ENCODE measurements around the gene SCRN1. TPM values are rescaled to one million over a fixed set of nuclear protein-coding genes. Genes with fewer than 3 reads are reported as not detected.

The SCRN1 gene
- total and polyA plus RNA-seq, 2 experiments from 2014 or later, result 15.2 to 66.7 TPM

- peaks cover 15% of the 10 kb centered on the region for H3K4me1 Mint-ChIP-seq
- no peaks in the 10 kb centered on the region for H3K27me3 Mint-ChIP-seq (ENCODE audit: insufficient read depth, low read depth, poor library complexity)
- no peaks in the 10 kb centered on the region for H3K36me3 ChIP-seq (ENCODE audit: insufficient read depth)
Observed at GRCh38 chr7:30036220-30036619, 46.6 kb upstream of the SCRN1 start.

More at GRCh38 chr7:30036220-30036619, 46.6 kb upstream of the SCRN1 start:
- no peak for TF ChIP-seq POLR2AphosphoS5 (IDR thresholded peaks at IDR 0.05; ENCODE audit: low read depth)
- TF ChIP-seq ZNF331 (CRISPR knock-in tag; IDR thresholded peaks at IDR 0.05; ENCODE audit: low read depth), result no peak
- TF ChIP-seq NANOG (IDR thresholded peaks at IDR 0.05; ENCODE audit: borderline replicate concordance), result no peak
- TF ChIP-seq ETS1 (IDR thresholded peaks at IDR 0.05), result no peak
- TF ChIP-seq CTCF (conservative IDR thresholded peaks at IDR 0.05; ENCODE audit: low read depth in 2 of 2), result no peak
- TF ChIP-seq REST (IDR thresholded peaks at IDR 0.05; ENCODE audit: unreplicated experiment), result no peak
- no peak for TF ChIP-seq EZH2phosphoT487 (IDR thresholded peaks at IDR 0.05; ENCODE audit: unreplicated experiment)
- no peak for TF ChIP-seq JUNB (IDR thresholded peaks at IDR 0.05; ENCODE audit: unreplicated experiment)
- peaks cover 12% of the 10 kb centered on the region for H3K4me1 ChIP-seq (ENCODE audit: insufficient read depth)
- Mint-ChIP-seq H3K4me3 (no peak overlapping the region), H3K36me3 (ENCODE audit: low read depth) (no peaks in the 10 kb centered on the region), H3K9me3 (no peaks in the 10 kb centered on the region), H3K27ac (no peak overlapping the region)
- H4K20me1 ChIP-seq (replicated peaks; ENCODE audit: insufficient read depth), result peaks cover 35% of the 10 kb centered on the region
- no peak overlapping the region for H3K27ac ChIP-seq (ENCODE audit: low read depth)
- no peaks in the 10 kb centered on the region for H3F3A ChIP-seq (replicated peaks; ENCODE audit: low read depth)
- no peaks in the 10 kb centered on the region for H3K27me3 ChIP-seq (ENCODE audit: insufficient read depth)
- H3K4me2 ChIP-seq, result no peak overlapping the region
- ATAC-seq (no peak), DNase-seq (ENCODE audit: low spot score) (no peak)
- H2AFZ ChIP-seq, result no peak overlapping the region
- H3K79me2 ChIP-seq (replicated peaks; ENCODE audit: insufficient read depth), result peaks cover 99% of the 10 kb centered on the region
- H3K9me2 ChIP-seq (ENCODE audit: insufficient read depth), result no peaks in the 10 kb centered on the region
- no peak overlapping the region for H3K4me3 ChIP-seq

All from GM23338 (cell line).